Measurements from ENCODE around the gene HSCB. TPM values are rescaled to one million over a fixed set of nuclear protein-coding genes. Genes with fewer than 3 reads are reported as not detected.

HSCB gene
- total RNA-seq, 2 experiments from 2014 or later, result 13.7 to 15.8 TPM

DNA sequence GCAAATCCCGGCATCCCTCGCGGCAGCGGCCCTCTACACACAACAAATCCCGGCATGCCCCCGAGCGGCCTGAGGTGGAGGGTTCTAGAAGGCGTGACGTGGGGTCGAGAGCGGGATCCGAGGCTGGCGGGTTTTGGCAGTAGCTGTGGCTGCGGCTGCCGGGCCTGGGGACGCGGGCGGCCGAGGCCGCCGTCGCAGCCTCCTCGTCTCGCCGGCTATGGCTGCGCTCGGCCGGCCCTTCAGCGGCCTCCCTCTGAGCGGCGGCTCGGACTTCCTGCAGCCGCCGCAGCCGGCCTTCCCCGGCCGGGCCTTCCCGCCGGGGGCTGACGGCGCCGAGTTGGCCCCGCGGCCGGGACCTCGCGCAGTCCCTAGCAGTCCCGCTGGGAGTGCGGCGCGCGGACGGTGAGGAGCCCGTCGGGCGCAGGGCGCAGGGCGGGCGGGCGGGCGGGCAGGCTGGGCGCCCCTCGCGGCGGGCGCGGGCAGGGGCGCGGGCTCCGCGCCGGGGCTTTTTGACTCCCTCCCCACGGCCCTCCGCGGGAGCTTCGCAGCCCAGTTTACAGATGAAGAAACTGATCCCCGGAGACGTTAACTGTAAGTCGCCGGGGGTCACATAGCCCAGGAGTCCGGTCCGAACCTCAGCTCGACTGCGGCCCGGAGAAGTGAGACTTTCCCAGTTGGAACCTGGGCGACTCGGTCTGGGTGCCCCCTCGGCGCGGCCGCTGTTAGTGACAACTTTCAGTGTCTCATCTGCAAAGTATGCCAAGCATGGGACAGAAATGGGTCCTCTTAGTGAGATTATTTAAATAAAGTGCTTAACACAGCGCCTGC lies 31.0 kb downstream of the HSCB start, which contains the start of gene CCDC117:
CCDC117 (plus strand) TSS at position 63 of the 828 bp plus-strand sequence; CDS start at position 218, 155 bp downstream.
- peaks cover 7% of the 10 kb centered on the region for H3K27me3 Mint-ChIP-seq (ENCODE audit: low read depth)
- H3K36me3 Mint-ChIP-seq (ENCODE audit: low read depth), result peaks cover 28% of the 10 kb centered on the region
- ATAC-seq (peak; percentile 94), DNase-seq (peak; percentile 96)
- peaks cover 3% of the 10 kb centered on the region for H3K9me3 Mint-ChIP-seq (ENCODE audit: insufficient read depth)
- H3K4me3 Mint-ChIP-seq, result peak within 1 kb of the TSS; percentile 95
- CTCF ChIA-PET, result interaction anchor here (0.6 to 3.0 kb wide), 12 partner anchors 12 to 98 kb away, joined by 3 to 18 read pairs (median 5); partner anchors contain the start of gene XBP1
- peak within 1 kb of the TSS; percentile 94 for H3K27ac Mint-ChIP-seq
- peaks cover 29% of the 10 kb centered on the region for H3K4me1 Mint-ChIP-seq (ENCODE audit: low read depth)
- POLR2A ChIA-PET, result interaction anchor here (1.0 to 2.9 kb wide), 10 partner anchors 12 to 89 kb away, joined by 3 to 24 read pairs (median 6); partner anchors contain the start of genes CHEK2, HSCB and XBP1

DNA sequence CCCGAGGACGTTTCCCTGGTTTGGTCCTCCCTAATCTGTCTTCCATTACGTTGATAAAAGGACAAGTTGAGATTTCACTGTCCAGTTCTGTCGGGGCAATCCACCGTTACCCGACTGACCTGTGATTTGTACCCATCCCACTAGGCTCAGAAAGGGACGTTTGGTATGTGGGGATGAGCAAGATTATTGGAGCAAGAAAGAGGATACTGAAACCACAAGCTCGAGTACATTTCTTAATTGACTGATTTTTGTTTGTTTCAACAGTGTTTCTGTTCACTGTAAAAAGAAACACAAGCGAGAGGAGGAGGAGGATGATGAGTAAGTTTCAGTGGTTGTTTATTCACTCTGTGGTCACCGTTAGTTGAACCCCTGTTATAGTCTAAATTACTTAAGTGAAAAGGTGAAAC lies 31.6 kb downstream of the HSCB start:
- Mint-ChIP-seq H3K9me3 (ENCODE audit: insufficient read depth) (peaks cover 3% of the 10 kb centered on the region), H3K4me1 (ENCODE audit: low read depth) (peaks cover 29% of the 10 kb centered on the region), H3K4me3 (peak overlapping the region; percentile 95), H3K36me3 (ENCODE audit: low read depth) (peaks cover 33% of the 10 kb centered on the region), H3K27ac (peak overlapping the region; percentile 94), H3K27me3 (ENCODE audit: low read depth) (peaks cover 7% of the 10 kb centered on the region)
- ChIA-PET CTCF (interaction anchor here (0.9 to 3.0 kb wide), 9 partner anchors 12 to 98 kb away, joined by 3 to 18 read pairs (median 6); partner anchors contain the start of gene XBP1), POLR2A (interaction anchor here (1.0 to 2.9 kb wide), 10 partner anchors 12 to 89 kb away, joined by 3 to 24 read pairs (median 4); partner anchors contain the start of genes CHEK2, HSCB and XBP1)
- no peak for DNase-seq
- peak; percentile 4 for ATAC-seq

DNA sequence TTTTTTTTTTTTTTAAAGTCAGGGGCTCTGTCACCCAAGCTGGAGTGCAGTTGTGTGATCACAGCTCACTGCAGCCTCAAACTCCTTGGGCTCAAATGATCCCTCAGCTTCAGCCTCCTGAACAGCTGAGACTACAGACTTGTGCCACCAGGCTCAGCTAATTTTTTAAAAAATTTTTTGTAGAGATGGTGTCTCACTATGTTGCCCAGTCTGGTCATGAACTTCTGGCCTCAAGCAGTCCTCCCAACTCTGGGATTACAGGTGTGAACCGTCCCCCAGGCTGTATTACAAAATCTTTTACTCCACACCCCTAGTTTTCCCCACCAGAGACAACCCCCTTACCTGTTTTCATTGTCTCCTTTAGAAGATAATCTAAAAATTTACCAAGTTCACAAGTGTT lies 32.5 kb downstream of the HSCB start:
- no peaks in the 10 kb centered on the region for H3K9me3 Mint-ChIP-seq (ENCODE audit: insufficient read depth)
- H3K27me3 Mint-ChIP-seq (ENCODE audit: low read depth), result peaks cover 2% of the 10 kb centered on the region
- H3K4me1 Mint-ChIP-seq (ENCODE audit: low read depth), result peaks cover 29% of the 10 kb centered on the region
- H3K4me3 Mint-ChIP-seq, result peak overlapping the region; percentile 95
- H3K36me3 Mint-ChIP-seq (ENCODE audit: low read depth), result peaks cover 37% of the 10 kb centered on the region
- DNase-seq (no peak), ATAC-seq (no peak)
- ChIA-PET CTCF (interaction anchor here (0.7 to 3.0 kb wide), 3 partner anchors 11 to 56 kb away, joined by 3 to 18 read pairs (median 17); partner anchors contain the start of gene XBP1), POLR2A (interaction anchor here (1.1 to 2.9 kb wide), 3 partner anchors 16 to 32 kb away, joined by 3 to 24 read pairs (median 5); partner anchors contain the start of genes CHEK2 and HSCB)
- peak overlapping the region; percentile 32 for H3K27ac Mint-ChIP-seq

DNA sequence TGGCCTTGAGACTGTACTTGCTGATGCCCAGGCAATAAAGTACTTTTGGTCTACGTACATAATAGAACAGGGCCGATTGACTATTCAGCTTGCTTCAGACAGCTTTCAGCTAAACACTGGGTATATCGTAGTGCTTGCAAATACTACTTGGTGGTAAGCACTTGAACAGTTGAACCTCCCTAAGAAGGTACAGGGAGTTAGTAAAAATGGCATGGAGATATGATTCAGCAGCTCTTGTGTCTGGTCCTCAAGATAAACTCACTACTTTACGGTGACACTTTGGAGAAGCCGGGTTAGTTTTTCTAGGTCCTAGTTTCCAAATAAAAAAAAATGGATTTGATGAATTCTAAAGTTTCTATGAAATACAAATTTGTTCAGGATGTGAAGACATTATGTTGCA lies 38.0 kb downstream of the HSCB start:
- CTCF ChIA-PET, result interaction anchor here (0.6 to 1.2 kb wide), 4 partner anchors 11 to 50 kb away, joined by 3 to 5 read pairs (median 4); no protein-coding TSS in a partner anchor
- H3K27me3 Mint-ChIP-seq (ENCODE audit: low read depth), result no peaks in the 10 kb centered on the region
- no peak for DNase-seq
- H3K9me3 Mint-ChIP-seq (ENCODE audit: insufficient read depth), result no peaks in the 10 kb centered on the region
- H3K27ac Mint-ChIP-seq, result peak overlapping the region; percentile 11
- POLR2A ChIA-PET, result no interaction called here
- no peak for ATAC-seq
- no peak overlapping the region for H3K4me3 Mint-ChIP-seq
- H3K36me3 Mint-ChIP-seq (ENCODE audit: low read depth), result peaks cover 60% of the 10 kb centered on the region
- H3K4me1 Mint-ChIP-seq (ENCODE audit: low read depth), result peaks cover 30% of the 10 kb centered on the region

DNA sequence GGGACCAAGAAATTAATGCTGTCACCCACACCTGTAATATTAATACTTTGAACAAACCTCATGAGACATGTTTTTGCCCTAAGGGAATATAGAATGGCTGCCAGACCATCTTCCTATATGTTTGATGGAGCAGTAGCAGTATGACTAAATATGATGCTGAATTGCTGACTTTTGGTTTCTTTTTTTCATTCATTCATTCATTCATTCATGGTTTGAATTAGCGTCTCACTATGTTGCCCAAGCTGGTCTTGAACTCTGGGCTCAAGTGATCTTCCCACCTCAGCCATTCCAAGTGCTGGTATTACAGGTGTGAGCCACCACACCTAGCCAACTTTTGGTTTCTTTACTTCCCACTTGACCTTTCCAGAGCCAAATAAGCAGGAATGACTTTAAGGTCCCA lies 38.5 kb downstream of the HSCB start:
- peaks cover 61% of the 10 kb centered on the region for H3K36me3 Mint-ChIP-seq (ENCODE audit: low read depth)
- ChIA-PET POLR2A (interaction anchor here (1.1 kb wide), 1 partner anchor 9 kb away, joined by 4 read pairs; no protein-coding TSS in a partner anchor), CTCF (interaction anchor here (0.7 to 1.2 kb wide), 4 partner anchors 16 to 179 kb away, joined by 3 to 5 read pairs (median 3); no protein-coding TSS in a partner anchor)
- no peaks in the 10 kb centered on the region for H3K9me3 Mint-ChIP-seq (ENCODE audit: insufficient read depth)
- no peak overlapping the region for H3K4me3 Mint-ChIP-seq
- DNase-seq (no peak), ATAC-seq (no peak)
- H3K27ac Mint-ChIP-seq, result no peak overlapping the region
- H3K4me1 Mint-ChIP-seq (ENCODE audit: low read depth), result peaks cover 26% of the 10 kb centered on the region
- no peaks in the 10 kb centered on the region for H3K27me3 Mint-ChIP-seq (ENCODE audit: low read depth)

DNA sequence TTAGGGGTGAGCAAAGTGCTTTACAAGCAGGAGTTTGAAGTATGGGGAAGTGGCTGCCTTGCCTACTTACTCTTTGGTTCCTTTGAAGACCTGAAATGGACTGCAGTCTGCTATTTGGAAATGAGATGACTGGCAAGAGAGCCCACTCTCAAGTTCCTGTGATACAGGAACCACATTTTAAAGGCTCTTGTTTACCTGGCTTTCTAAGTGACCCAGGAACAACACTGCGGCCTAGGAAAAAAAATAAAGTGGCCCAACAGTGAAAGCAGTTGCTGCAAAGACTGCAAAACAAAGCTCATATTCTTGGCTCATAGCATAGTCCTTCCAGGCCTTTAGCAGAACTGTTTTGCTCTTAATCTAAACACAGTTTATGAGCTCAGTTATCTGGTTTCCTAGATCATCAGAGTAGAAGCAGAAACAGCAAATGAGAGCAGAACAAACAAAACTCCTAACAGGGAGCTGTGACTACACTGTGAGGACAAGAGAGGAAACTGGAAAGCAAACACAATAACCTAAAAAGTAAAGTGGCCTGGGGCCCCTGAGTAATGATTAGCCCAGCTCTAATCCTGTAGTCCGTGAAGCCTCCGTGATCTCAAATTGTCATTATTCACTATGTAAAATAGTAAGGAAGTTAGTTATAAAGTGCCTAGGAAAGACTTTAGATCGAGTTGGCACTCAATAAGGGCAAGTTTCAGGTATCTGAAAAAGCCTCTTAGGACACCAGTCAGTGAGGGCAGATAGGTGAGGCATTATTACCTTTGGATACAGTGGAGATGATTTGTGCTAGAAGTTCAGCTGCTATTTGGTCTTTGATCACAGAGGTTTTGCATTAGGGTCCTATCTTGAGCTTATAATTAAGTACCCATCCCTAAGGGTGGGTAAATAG lies 42.2 kb downstream of the HSCB start:
- Mint-ChIP-seq H3K4me1 (ENCODE audit: low read depth) (peaks cover 19% of the 10 kb centered on the region), H3K36me3 (ENCODE audit: low read depth) (peaks cover 67% of the 10 kb centered on the region), H3K4me3 (no peak overlapping the region), H3K27ac (peak overlapping the region; percentile 6), H3K9me3 (ENCODE audit: insufficient read depth) (no peaks in the 10 kb centered on the region), H3K27me3 (ENCODE audit: low read depth) (no peaks in the 10 kb centered on the region)
- CTCF ChIA-PET, result interaction anchor here (0.7 to 4.1 kb wide), 6 partner anchors 10 to 183 kb away, joined by 3 to 17 read pairs (median 4); partner anchors contain the start of gene CCDC117
- no peak for ATAC-seq
- POLR2A ChIA-PET, result interaction anchor here (1.3 to 3.5 kb wide), 3 partner anchors 7 to 16 kb away, joined by 3 to 17 read pairs (median 4); partner anchors contain the start of gene XBP1
- no peak for DNase-seq

DNA sequence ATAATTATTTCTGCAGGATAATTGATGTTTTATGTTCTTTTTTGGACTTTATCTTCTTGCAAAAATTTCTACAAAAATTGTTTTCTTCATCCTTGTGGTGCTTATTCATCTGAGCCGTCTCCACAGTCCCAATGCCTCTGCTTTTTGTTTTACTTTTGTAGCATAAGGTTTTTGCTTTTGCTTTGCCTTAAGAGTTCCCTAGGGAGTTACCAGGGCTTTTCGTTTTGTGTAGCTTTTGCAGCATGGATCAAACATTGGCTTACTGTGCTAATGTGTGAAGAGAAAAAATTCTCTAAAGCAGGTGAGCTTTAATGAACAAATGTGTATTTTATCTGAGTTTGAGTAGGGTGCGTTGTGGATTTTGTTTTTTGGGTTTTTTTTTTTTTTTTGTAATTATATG lies 46.8 kb downstream of the HSCB start:
- Mint-ChIP-seq H3K27me3 (ENCODE audit: low read depth) (no peaks in the 10 kb centered on the region), H3K36me3 (ENCODE audit: low read depth) (peaks cover 71% of the 10 kb centered on the region), H3K4me3 (no peak overlapping the region), H3K4me1 (ENCODE audit: low read depth) (peaks cover 35% of the 10 kb centered on the region), H3K9me3 (ENCODE audit: insufficient read depth) (no peaks in the 10 kb centered on the region), H3K27ac (no peak overlapping the region)
- CTCF ChIA-PET, result interaction anchor here (1.0 to 4.8 kb wide), 6 partner anchors 11 to 366 kb away, joined by 3 to 63 read pairs (median 12); partner anchors contain the start of gene XBP1
- DNase-seq (no peak), ATAC-seq (no peak)
- POLR2A ChIA-PET, result no interaction called here

DNA sequence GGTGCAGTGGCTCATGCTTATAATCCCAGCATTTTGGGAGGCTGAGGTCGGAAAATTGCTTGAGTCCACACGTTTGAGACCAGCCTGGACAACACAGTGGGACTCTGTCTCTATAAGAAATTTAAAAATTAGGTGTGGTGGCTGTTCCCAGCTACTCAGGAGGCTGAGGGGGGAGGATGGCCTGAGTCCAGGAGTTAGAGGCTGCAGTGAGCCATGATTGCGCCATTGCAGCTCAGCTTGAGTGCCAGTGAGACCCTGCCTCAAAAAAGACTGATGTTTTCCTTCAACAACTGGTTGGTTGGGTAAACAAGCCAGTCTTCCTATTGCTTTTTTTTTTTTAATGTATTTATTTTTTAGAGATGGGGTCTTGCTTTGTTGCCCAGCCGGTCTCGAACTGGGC lies 49.3 kb downstream of the HSCB start:
- POLR2A ChIA-PET, result interaction anchor here (1.1 to 1.3 kb wide), 3 partner anchors 9 to 18 kb away, joined by 4 to 5 read pairs (median 5); partner anchors contain the start of gene XBP1
- H3K9me3 Mint-ChIP-seq (ENCODE audit: insufficient read depth), result no peaks in the 10 kb centered on the region
- H3K27me3 Mint-ChIP-seq (ENCODE audit: low read depth), result no peaks in the 10 kb centered on the region
- no peak for DNase-seq
- H3K4me3 Mint-ChIP-seq, result no peak overlapping the region
- CTCF ChIA-PET, result interaction anchor here (0.6 to 4.8 kb wide), 8 partner anchors 8 to 249 kb away, joined by 3 to 63 read pairs (median 8); partner anchors contain the start of gene XBP1
- peaks cover 56% of the 10 kb centered on the region for H3K4me1 Mint-ChIP-seq (ENCODE audit: low read depth)
- peaks cover 75% of the 10 kb centered on the region for H3K36me3 Mint-ChIP-seq (ENCODE audit: low read depth)
- H3K27ac Mint-ChIP-seq, result no peak overlapping the region
- ATAC-seq, result no peak

DNA sequence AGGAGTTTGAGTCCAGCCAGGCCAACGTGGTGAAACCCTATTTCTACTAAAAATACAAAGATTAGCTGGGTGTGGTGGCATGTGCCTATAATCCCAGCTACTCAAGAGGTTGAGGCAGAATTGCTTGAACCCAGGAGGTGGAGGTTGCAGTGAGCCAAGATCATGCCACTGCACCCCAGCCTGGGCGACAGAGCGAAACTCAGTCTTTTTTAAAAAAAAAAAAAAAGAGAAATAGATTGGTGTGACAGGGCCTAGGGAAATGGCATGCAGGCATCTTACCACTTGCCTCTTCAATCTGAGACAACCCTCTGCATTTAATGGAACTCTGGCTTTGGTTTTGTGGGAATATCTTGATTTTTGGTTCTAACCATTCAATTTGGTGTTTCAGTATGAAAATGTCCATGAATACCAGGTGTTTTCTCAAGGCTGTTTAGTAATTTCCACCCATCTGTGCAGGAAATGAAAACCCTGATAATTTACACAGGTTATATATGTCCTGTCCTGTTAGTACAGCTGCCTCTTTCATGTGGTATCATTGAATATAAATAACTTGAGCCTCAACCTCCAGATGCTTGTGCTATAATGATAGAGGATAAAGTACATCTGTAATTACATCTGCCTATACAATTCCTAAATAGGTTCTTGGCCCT lies 50.1 kb downstream of the HSCB start:
- no peaks in the 10 kb centered on the region for H3K27me3 Mint-ChIP-seq (ENCODE audit: low read depth)
- CTCF ChIA-PET, result interaction anchor here (0.9 to 4.2 kb wide), 6 partner anchors 7 to 248 kb away, joined by 3 to 28 read pairs (median 8); partner anchors contain the start of genes CCDC117 and XBP1
- no peak for DNase-seq
- H3K4me3 Mint-ChIP-seq, result peak overlapping the region; percentile 26
- H3K27ac Mint-ChIP-seq, result peak overlapping the region; percentile 84
- no peaks in the 10 kb centered on the region for H3K9me3 Mint-ChIP-seq (ENCODE audit: insufficient read depth)
- peaks cover 64% of the 10 kb centered on the region for H3K4me1 Mint-ChIP-seq (ENCODE audit: low read depth)
- peak; percentile 54 for ATAC-seq
- peaks cover 77% of the 10 kb centered on the region for H3K36me3 Mint-ChIP-seq (ENCODE audit: low read depth)
- POLR2A ChIA-PET, result interaction anchor here (0.6 to 1.3 kb wide), 2 partner anchors 8 to 19 kb away, joined by 3 to 4 read pairs; partner anchors contain the start of gene XBP1

Data from activated CD8-positive, alpha-beta T cell treated with anti-CD3 and anti-CD28 coated beads, Interleukin-2, amount 10 ng/mL, durations not matched to agents 7 days and 5 days (primary cell).